ENCODE measurements around the gene MTMR3.

The MTMR3 gene

DNA sequence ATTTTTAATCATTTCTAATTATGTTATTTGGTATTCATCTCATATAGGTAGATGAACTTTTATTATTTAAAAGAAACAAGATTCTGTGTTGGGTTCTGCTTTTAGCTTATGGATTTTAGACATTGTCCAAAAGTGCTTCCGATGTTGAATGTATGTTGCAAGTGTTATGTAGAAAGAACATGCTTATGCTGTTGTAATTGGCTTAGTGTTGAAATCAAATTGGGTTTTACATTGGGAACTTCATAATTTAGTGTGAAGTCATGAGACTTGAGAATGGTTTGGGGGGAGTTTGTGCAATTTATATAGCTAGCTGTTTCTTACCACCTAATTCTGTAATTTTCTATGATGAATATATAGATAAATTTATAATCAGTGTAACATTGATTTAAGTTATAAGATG lies 3.6 kb downstream of the MTMR3 start:
- H3K27ac Mint-ChIP-seq: no peak overlapping the region
- no peak for ATAC-seq
- DNase-seq: no peak
- no peak overlapping the region for H3K4me3 Mint-ChIP-seq
- H3K27me3 Mint-ChIP-seq: no peaks in the 10 kb centered on the region
- peaks cover 6% of the 10 kb centered on the region for H3K4me1 Mint-ChIP-seq
- no peaks in the 10 kb centered on the region for H3K9me3 Mint-ChIP-seq

GRCh38 chr22:29887358-29887757 lies 4.4 kb downstream of the MTMR3 start:
- peaks cover 10% of the 10 kb centered on the region for H3K4me1 Mint-ChIP-seq
- DNase-seq (no peak), ATAC-seq (no peak)
- H3K4me3 Mint-ChIP-seq: no peak overlapping the region
- no peaks in the 10 kb centered on the region for H3K27me3 Mint-ChIP-seq
- no peak overlapping the region for H3K27ac Mint-ChIP-seq
- H3K9me3 Mint-ChIP-seq: no peaks in the 10 kb centered on the region

- Mint-ChIP-seq H3K4me3 (no peak overlapping the region), H3K27ac (no peak overlapping the region), H3K9me3 (peaks cover 0 to 5% of the 10 kb centered on the region in 2 donors), H3K4me1 (peaks cover 18% of the 10 kb centered on the region), H3K27me3 (no peaks in the 10 kb centered on the region)
- DNase-seq: no peak
- no peak for ATAC-seq
Measured at GRCh38 chr22:29890760-29891159, 7.8 kb downstream of the MTMR3 start.

- no peak overlapping the region for H3K4me3 Mint-ChIP-seq
- H3K4me1 Mint-ChIP-seq: peaks cover 18% of the 10 kb centered on the region
- no peak for DNase-seq
- H3K9me3 Mint-ChIP-seq: peaks cover 0 to 5% of the 10 kb centered on the region in 2 donors
- no peak for ATAC-seq
- H3K27ac Mint-ChIP-seq: no peak overlapping the region
- H3K27me3 Mint-ChIP-seq: no peaks in the 10 kb centered on the region
Measured at GRCh38 chr22:29892315-29893156, 9.6 kb downstream of the MTMR3 start.

- H3K4me1 Mint-ChIP-seq: peaks cover 4% of the 10 kb centered on the region
- no peak overlapping the region for H3K4me3 Mint-ChIP-seq
- DNase-seq (no peak), ATAC-seq (no peak)
- H3K27ac Mint-ChIP-seq: no peak overlapping the region
- H3K27me3 Mint-ChIP-seq: no peaks in the 10 kb centered on the region
- H3K9me3 Mint-ChIP-seq: no peaks in the 10 kb centered on the region
Measured at GRCh38 chr22:29901354-29901753, 18.4 kb downstream of the MTMR3 start.

- DNase-seq (no peak), ATAC-seq (no peak)
- no peaks in the 10 kb centered on the region for H3K27me3 Mint-ChIP-seq
- no peak overlapping the region for H3K4me3 Mint-ChIP-seq
- peaks cover 15% of the 10 kb centered on the region for H3K4me1 Mint-ChIP-seq
- H3K9me3 Mint-ChIP-seq: no peaks in the 10 kb centered on the region
- H3K27ac Mint-ChIP-seq: no peak overlapping the region
Measured at GRCh38 chr22:29903371-29903770, 20.4 kb downstream of the MTMR3 start.

DNA sequence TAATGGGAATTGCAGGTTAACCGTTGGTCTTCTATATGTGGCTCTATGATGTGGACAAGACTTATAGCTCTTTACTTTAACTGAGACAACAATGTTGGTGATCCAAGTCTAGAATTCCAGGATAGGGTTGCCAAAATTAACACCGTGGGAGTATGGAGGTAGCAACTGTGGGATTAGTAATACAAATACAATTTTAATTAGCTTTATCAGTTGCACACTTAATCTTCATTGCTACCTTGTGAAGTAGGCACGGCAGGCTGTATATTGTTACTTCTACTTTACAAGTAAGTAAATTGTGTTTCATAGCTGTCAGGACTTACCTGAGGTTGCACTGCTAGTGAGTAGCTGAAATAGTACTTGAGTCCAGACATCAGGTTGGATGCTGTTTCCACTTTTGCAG lies 21.0 kb downstream of the MTMR3 start:
- H3K4me3 Mint-ChIP-seq: no peak overlapping the region
- H3K4me1 Mint-ChIP-seq: peaks cover 17% of the 10 kb centered on the region
- ATAC-seq: no peak
- no peak for DNase-seq
- no peak overlapping the region for H3K27ac Mint-ChIP-seq
- H3K27me3 Mint-ChIP-seq: no peaks in the 10 kb centered on the region
- H3K9me3 Mint-ChIP-seq: no peaks in the 10 kb centered on the region

GRCh38 chr22:29907753-29908515 lies 25.0 kb downstream of the MTMR3 start:
- Mint-ChIP-seq H3K27me3 (no peaks in the 10 kb centered on the region), H3K4me3 (no peak overlapping the region), H3K27ac (peak overlapping the region in 1 of 2 donors; percentile 56), H3K9me3 (no peaks in the 10 kb centered on the region), H3K4me1 (peaks cover 30% of the 10 kb centered on the region)
- DNase-seq (no peak), ATAC-seq (no peak)

DNA sequence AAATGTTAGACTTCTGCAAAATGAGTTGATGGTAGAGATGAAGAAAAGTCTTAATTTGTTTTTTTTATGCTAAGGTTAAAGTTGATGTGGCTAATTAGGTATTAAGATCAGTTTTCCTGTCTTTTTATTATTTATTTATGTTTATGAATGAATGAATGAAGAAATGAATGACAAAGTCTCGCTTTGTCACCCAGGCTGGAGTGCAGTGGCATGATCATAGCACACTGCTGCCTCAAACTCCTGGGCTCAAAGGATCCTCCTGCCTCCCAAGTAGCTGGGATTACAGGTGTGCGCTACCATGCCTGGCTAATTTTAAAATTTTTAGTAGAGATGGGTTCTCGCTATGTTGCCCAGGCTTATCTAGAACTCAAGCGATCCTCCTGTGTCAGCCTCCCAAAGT lies 29.2 kb downstream of the MTMR3 start:
- H3K27ac Mint-ChIP-seq: no peak overlapping the region
- no peaks in the 10 kb centered on the region for H3K9me3 Mint-ChIP-seq
- H3K4me1 Mint-ChIP-seq: peaks cover 62% of the 10 kb centered on the region
- H3K4me3 Mint-ChIP-seq: no peak overlapping the region
- no peak for ATAC-seq
- H3K27me3 Mint-ChIP-seq: no peaks in the 10 kb centered on the region
- DNase-seq: no peak

DNA sequence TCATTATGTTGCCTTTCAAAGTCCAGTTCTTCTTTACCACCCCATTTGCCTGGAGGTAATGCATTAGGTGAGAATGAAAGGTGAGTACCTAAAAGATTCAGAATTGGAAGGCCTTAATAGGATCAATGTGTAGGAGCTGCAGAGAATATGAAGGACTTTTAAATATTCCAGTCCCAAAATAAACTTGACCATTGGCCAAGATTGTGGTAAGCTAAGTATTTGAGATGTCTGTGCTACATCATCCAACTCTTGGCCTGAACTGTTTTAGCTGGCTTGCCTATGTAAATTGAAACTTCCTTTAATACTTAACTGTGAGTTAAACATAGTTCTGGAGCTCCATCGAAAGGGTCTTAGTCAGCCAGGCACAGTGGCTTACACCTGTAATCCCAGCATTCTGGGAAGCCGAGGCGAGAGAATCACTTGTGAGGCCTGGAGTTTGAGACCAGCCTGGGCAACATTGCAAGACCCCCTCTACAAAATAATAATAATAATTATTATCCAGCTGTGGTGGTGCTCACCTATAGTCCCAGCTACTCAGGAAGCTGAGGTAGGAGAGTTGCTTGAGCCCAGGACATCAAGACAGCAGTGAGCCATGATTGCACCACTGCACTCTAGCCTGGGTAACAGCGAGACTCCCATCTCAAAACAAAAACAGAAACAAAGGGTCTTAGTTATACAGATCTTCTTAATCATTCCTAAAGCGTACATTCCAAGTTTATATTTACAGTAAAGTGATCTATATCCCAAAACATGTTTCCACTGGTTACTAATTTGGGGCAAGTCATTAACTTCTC lies 29.8 kb downstream of the MTMR3 start:
- DNase-seq (no peak), ATAC-seq (no peak)
- Mint-ChIP-seq H3K4me3 (no peak overlapping the region), H3K27me3 (no peaks in the 10 kb centered on the region), H3K9me3 (no peaks in the 10 kb centered on the region), H3K4me1 (peaks cover 59% of the 10 kb centered on the region), H3K27ac (no peak overlapping the region)

GRCh38 chr22:29914165-29914564 lies 31.2 kb downstream of the MTMR3 start:
- peaks cover 54% of the 10 kb centered on the region for H3K4me1 Mint-ChIP-seq
- no peaks in the 10 kb centered on the region for H3K27me3 Mint-ChIP-seq
- ATAC-seq (no peak), DNase-seq (no peak)
- no peak overlapping the region for H3K4me3 Mint-ChIP-seq
- no peak overlapping the region for H3K27ac Mint-ChIP-seq
- no peaks in the 10 kb centered on the region for H3K9me3 Mint-ChIP-seq

- H3K4me1 Mint-ChIP-seq: peaks cover 56% of the 10 kb centered on the region
- DNase-seq (no peak), ATAC-seq (no peak)
- no peaks in the 10 kb centered on the region for H3K27me3 Mint-ChIP-seq
- H3K27ac Mint-ChIP-seq: no peak overlapping the region
- H3K4me3 Mint-ChIP-seq: no peak overlapping the region
- H3K9me3 Mint-ChIP-seq: no peaks in the 10 kb centered on the region
Measured at GRCh38 chr22:29914991-29915533, 32.1 kb downstream of the MTMR3 start.

- ATAC-seq (no peak), DNase-seq (no peak)
- Mint-ChIP-seq H3K27ac (no peak overlapping the region), H3K4me3 (no peak overlapping the region), H3K27me3 (no peaks in the 10 kb centered on the region), H3K9me3 (no peaks in the 10 kb centered on the region), H3K4me1 (peaks cover 48% of the 10 kb centered on the region)
Measured at GRCh38 chr22:29916007-29916544, 33.1 kb downstream of the MTMR3 start.

DNA sequence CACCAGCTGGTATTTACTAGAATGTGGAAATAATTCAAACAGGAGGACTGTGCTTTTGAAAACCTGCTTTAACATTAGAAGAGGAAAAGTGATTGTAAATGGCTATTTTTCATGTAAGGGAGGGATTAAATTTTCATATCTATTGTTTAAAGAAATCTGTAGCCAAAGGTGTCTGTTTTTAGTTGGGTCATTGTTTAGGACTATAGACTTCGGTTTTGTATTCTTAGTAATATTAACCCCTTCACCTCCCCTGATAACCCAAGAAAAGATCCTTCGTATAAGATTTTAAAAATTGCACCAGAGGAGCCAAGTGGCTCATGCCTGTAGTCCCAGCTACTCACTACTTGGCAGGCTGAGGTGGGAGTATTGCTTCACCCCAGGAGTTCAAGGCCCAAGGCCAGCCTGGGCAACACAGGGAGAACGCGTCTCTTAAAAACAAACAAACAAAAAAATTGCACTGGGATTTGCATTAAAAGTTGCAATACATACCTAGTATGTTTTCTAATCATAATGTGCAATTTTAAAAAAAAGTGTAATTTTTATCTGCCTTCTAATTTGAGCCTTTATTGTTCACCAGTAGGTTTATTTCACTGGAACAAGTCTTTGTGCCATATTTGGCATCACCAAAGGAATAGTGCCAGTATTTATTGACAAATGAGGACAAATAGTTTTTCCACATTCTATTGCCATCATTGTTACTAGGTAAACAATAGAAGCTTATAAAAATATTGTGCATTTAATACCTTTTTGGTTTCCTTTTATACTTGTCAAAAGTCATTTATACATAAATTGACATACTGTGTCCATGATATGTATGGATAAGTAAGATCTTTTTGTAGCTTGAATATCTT lies 34.3 kb downstream of the MTMR3 start:
- Mint-ChIP-seq H3K4me1 (peaks cover 48% of the 10 kb centered on the region), H3K27ac (no peak overlapping the region), H3K4me3 (no peak overlapping the region), H3K9me3 (no peaks in the 10 kb centered on the region), H3K27me3 (no peaks in the 10 kb centered on the region)
- ATAC-seq (no peak), DNase-seq (no peak)
